ENCODE results near the gene FBP1. TPM values are rescaled to one million over a fixed set of nuclear protein-coding genes. Genes with fewer than 3 reads are reported as not detected.
A peak's percentile ranks its signal among the peaks of the same experiment; 100 is the strongest.

Gene FBP1
- total RNA-seq, 2 experiments from 2014 or later, result 0.21 to 0.31 TPM

- Mint-ChIP-seq H3K4me3 (no peak overlapping the region), H3K27me3 (ENCODE audit: low read depth) (peaks cover 6% of the 10 kb centered on the region), H3K4me1 (ENCODE audit: low read depth) (peaks cover 27% of the 10 kb centered on the region), H3K27ac (no peak overlapping the region), H3K9me3 (ENCODE audit: insufficient read depth) (no peaks in the 10 kb centered on the region), H3K36me3 (ENCODE audit: low read depth) (no peaks in the 10 kb centered on the region)
- ATAC-seq, result no peak
- ChIA-PET POLR2A (no interaction called here), CTCF (no interaction called here)
- DNase-seq, result no peak
Observed at GRCh38 chr9:94588681-94589080, 50.6 kb downstream of the FBP1 start.

GRCh38 chr9:94586814-94587213 is 52.5 kb downstream of the FBP1 start:
- Mint-ChIP-seq H3K36me3 (ENCODE audit: low read depth) (no peaks in the 10 kb centered on the region), H3K9me3 (ENCODE audit: insufficient read depth) (no peaks in the 10 kb centered on the region), H3K27me3 (ENCODE audit: low read depth) (peaks cover 6% of the 10 kb centered on the region), H3K4me3 (no peak overlapping the region), H3K27ac (no peak overlapping the region), H3K4me1 (ENCODE audit: low read depth) (peaks cover 27% of the 10 kb centered on the region)
- CTCF ChIA-PET, result interaction anchor here (0.8 to 1.2 kb wide), 2 partner anchors 18 to 32 kb away, joined by 3 read pairs; no protein-coding TSS in a partner anchor
- POLR2A ChIA-PET, result no interaction called here
- no peak for ATAC-seq
- DNase-seq, result no peak

GRCh38 chr9:94586316-94586715 is 53.0 kb downstream of the FBP1 start:
- Mint-ChIP-seq H3K27ac (no peak overlapping the region), H3K36me3 (ENCODE audit: low read depth) (no peaks in the 10 kb centered on the region), H3K4me1 (ENCODE audit: low read depth) (peaks cover 27% of the 10 kb centered on the region), H3K4me3 (no peak overlapping the region), H3K9me3 (ENCODE audit: insufficient read depth) (no peaks in the 10 kb centered on the region), H3K27me3 (ENCODE audit: low read depth) (peaks cover 6% of the 10 kb centered on the region)
- DNase-seq (no peak), ATAC-seq (no peak)
- POLR2A ChIA-PET, result no interaction called here
- CTCF ChIA-PET, result interaction anchor here (0.8 to 1.2 kb wide), 2 partner anchors 19 to 33 kb away, joined by 3 read pairs; no protein-coding TSS in a partner anchor

- peaks cover 27% of the 10 kb centered on the region for H3K4me1 Mint-ChIP-seq (ENCODE audit: low read depth)
- DNase-seq, result peak; percentile 26
- no peaks in the 10 kb centered on the region for H3K9me3 Mint-ChIP-seq (ENCODE audit: insufficient read depth)
- peaks cover 6% of the 10 kb centered on the region for H3K27me3 Mint-ChIP-seq (ENCODE audit: low read depth)
- POLR2A ChIA-PET, result no interaction called here
- ATAC-seq, result peak; percentile 63
- H3K4me3 Mint-ChIP-seq, result no peak overlapping the region
- CTCF ChIA-PET, result no interaction called here
- H3K27ac Mint-ChIP-seq, result no peak overlapping the region
- H3K36me3 Mint-ChIP-seq (ENCODE audit: low read depth), result no peaks in the 10 kb centered on the region
Observed at GRCh38 chr9:94584555-94584954, 54.8 kb downstream of the FBP1 start.

GRCh38 chr9:94581728-94582127 is 57.6 kb downstream of the FBP1 start:
- POLR2A ChIA-PET, result no interaction called here
- H3K36me3 Mint-ChIP-seq (ENCODE audit: low read depth), result no peaks in the 10 kb centered on the region
- H3K27me3 Mint-ChIP-seq (ENCODE audit: low read depth), result no peaks in the 10 kb centered on the region
- H3K4me1 Mint-ChIP-seq (ENCODE audit: low read depth), result peaks cover 23% of the 10 kb centered on the region
- no peaks in the 10 kb centered on the region for H3K9me3 Mint-ChIP-seq (ENCODE audit: insufficient read depth)
- no peak overlapping the region for H3K27ac Mint-ChIP-seq
- ATAC-seq (no peak), DNase-seq (no peak)
- CTCF ChIA-PET, result no interaction called here
- H3K4me3 Mint-ChIP-seq, result no peak overlapping the region

GRCh38 chr9:94577571-94577970 is 61.7 kb downstream of the FBP1 start:
- DNase-seq (no peak), ATAC-seq (no peak)
- no peak overlapping the region for H3K4me3 Mint-ChIP-seq
- peaks cover 5% of the 10 kb centered on the region for H3K27me3 Mint-ChIP-seq (ENCODE audit: low read depth)
- CTCF ChIA-PET, result no interaction called here
- peaks cover 3% of the 10 kb centered on the region for H3K4me1 Mint-ChIP-seq (ENCODE audit: low read depth)
- H3K36me3 Mint-ChIP-seq (ENCODE audit: low read depth), result no peaks in the 10 kb centered on the region
- no peak overlapping the region for H3K27ac Mint-ChIP-seq
- POLR2A ChIA-PET, result no interaction called here
- H3K9me3 Mint-ChIP-seq (ENCODE audit: insufficient read depth), result no peaks in the 10 kb centered on the region

GRCh38 chr9:94577036-94577435 is 62.3 kb downstream of the FBP1 start:
- ChIA-PET CTCF (no interaction called here), POLR2A (no interaction called here)
- no peak for DNase-seq
- H3K9me3 Mint-ChIP-seq (ENCODE audit: insufficient read depth), result no peaks in the 10 kb centered on the region
- H3K4me1 Mint-ChIP-seq (ENCODE audit: low read depth), result peaks cover 3% of the 10 kb centered on the region
- peaks cover 10% of the 10 kb centered on the region for H3K27me3 Mint-ChIP-seq (ENCODE audit: low read depth)
- H3K36me3 Mint-ChIP-seq (ENCODE audit: low read depth), result no peaks in the 10 kb centered on the region
- H3K4me3 Mint-ChIP-seq, result no peak overlapping the region
- no peak overlapping the region for H3K27ac Mint-ChIP-seq
- ATAC-seq, result no peak

GRCh38 chr9:94576131-94576530 is 63.2 kb downstream of the FBP1 start:
- H3K36me3 Mint-ChIP-seq (ENCODE audit: low read depth), result no peaks in the 10 kb centered on the region
- CTCF ChIA-PET, result no interaction called here
- H3K9me3 Mint-ChIP-seq (ENCODE audit: insufficient read depth), result no peaks in the 10 kb centered on the region

GRCh38 chr9:94568972-94569712 is 70.2 kb downstream of the FBP1 start:
- CTCF ChIA-PET, result interaction anchor here (0.6 to 1.3 kb wide), 2 partner anchors 8 to 17 kb away, joined by 3 read pairs; no protein-coding TSS in a partner anchor
- no peaks in the 10 kb centered on the region for H3K4me1 Mint-ChIP-seq (ENCODE audit: low read depth)

More at GRCh38 chr9:94576131-94576530, 63.2 kb downstream of the FBP1 start:
- H3K4me1 Mint-ChIP-seq (ENCODE audit: low read depth), result peaks cover 3% of the 10 kb centered on the region
- H3K4me3 Mint-ChIP-seq, result no peak overlapping the region
- peaks cover 14% of the 10 kb centered on the region for H3K27me3 Mint-ChIP-seq (ENCODE audit: low read depth)
- no peak for ATAC-seq
- H3K27ac Mint-ChIP-seq, result no peak overlapping the region
- POLR2A ChIA-PET, result no interaction called here
- DNase-seq, result no peak

GRCh38 chr9:94568250-94568889 is 70.9 kb downstream of the FBP1 start:
- POLR2A ChIA-PET, result no interaction called here
- DNase-seq (no peak), ATAC-seq (no peak)
- no peak overlapping the region for H3K27ac Mint-ChIP-seq
- no peak overlapping the region for H3K4me3 Mint-ChIP-seq
- H3K27me3 Mint-ChIP-seq (ENCODE audit: low read depth), result peaks cover 9% of the 10 kb centered on the region
- no peaks in the 10 kb centered on the region for H3K36me3 Mint-ChIP-seq (ENCODE audit: low read depth)
- no peaks in the 10 kb centered on the region for H3K9me3 Mint-ChIP-seq (ENCODE audit: insufficient read depth)
- CTCF ChIA-PET, result interaction anchor here (0.6 kb wide), 1 partner anchor 16 kb away, joined by 3 read pairs; no protein-coding TSS in a partner anchor
- no peaks in the 10 kb centered on the region for H3K4me1 Mint-ChIP-seq (ENCODE audit: low read depth)

More at GRCh38 chr9:94568972-94569712, 70.2 kb downstream of the FBP1 start:
- no peak overlapping the region for H3K27ac Mint-ChIP-seq
- no peak overlapping the region for H3K4me3 Mint-ChIP-seq
- POLR2A ChIA-PET, result no interaction called here
- H3K9me3 Mint-ChIP-seq (ENCODE audit: insufficient read depth), result no peaks in the 10 kb centered on the region
- H3K27me3 Mint-ChIP-seq (ENCODE audit: low read depth), result peaks cover 11% of the 10 kb centered on the region
- no peak for ATAC-seq
- no peaks in the 10 kb centered on the region for H3K36me3 Mint-ChIP-seq (ENCODE audit: low read depth)
- no peak for DNase-seq

- Mint-ChIP-seq H3K27me3 (ENCODE audit: low read depth) (peaks cover 6% of the 10 kb centered on the region), H3K27ac (no peak overlapping the region), H3K4me3 (no peak overlapping the region), H3K36me3 (ENCODE audit: low read depth) (no peaks in the 10 kb centered on the region), H3K9me3 (ENCODE audit: insufficient read depth) (no peaks in the 10 kb centered on the region), H3K4me1 (ENCODE audit: low read depth) (no peaks in the 10 kb centered on the region)
- POLR2A ChIA-PET, result no interaction called here
- no peak for DNase-seq
- no peak for ATAC-seq
- CTCF ChIA-PET, result no interaction called here
Observed at GRCh38 chr9:94567271-94567670, 72.0 kb downstream of the FBP1 start.

GRCh38 chr9:94566550-94566949 is 72.8 kb downstream of the FBP1 start:
- Mint-ChIP-seq H3K27ac (no peak overlapping the region), H3K9me3 (ENCODE audit: insufficient read depth) (no peaks in the 10 kb centered on the region), H3K4me1 (ENCODE audit: low read depth) (no peaks in the 10 kb centered on the region), H3K36me3 (ENCODE audit: low read depth) (no peaks in the 10 kb centered on the region), H3K4me3 (no peak overlapping the region), H3K27me3 (ENCODE audit: low read depth) (peaks cover under 1% of the 10 kb centered on the region)
- ATAC-seq (no peak), DNase-seq (no peak)
- ChIA-PET POLR2A (no interaction called here), CTCF (no interaction called here)
